OCI-LY1 (cell line): ENCODE measurements around the gene FSHB.

Source experiments
- H2AFZ ChIP-seq: fragments of 200-600 bp; sonication (generic), shearing (Covaris generic); 2 replicates; pipeline ENCODE4 v1.6.0; 2014; ENCODE audit warnings: antibody characterized with exemption, mild to moderate bottlenecking, low read length
- H3F3A ChIP-seq: fragments of 200-600 bp; sonication (generic), shearing (Covaris generic); 2 replicates; pipeline ENCODE4 v1.6.0; 2014; ENCODE audit warnings: mild to moderate bottlenecking, antibody characterized with exemption, low read length, moderate library complexity; ENCODE audit not compliant: insufficient read depth
- H3K27ac ChIP-seq: fragments of 200-600 bp; sonication (generic); 2 replicates; pipeline ENCODE4 v1.5.1; 2014; ENCODE audit warnings: low read length, mixed run types, mild to moderate bottlenecking, low read depth; ENCODE audit not compliant: poor library complexity, severe bottlenecking
- H3K27me3 ChIP-seq: fragments of 200-600 bp; sonication (generic); 2 replicates; pipeline ENCODE4 v1.6.0; 2014; ENCODE audit warnings: antibody characterized with exemption, mild to moderate bottlenecking, low read length, moderate library complexity; ENCODE audit not compliant: insufficient read depth
- H3K36me3 ChIP-seq: fragments of 200-600 bp; sonication (generic); 2 replicates; pipeline ENCODE4 v1.6.1; 2014; ENCODE audit warnings: mild to moderate bottlenecking, antibody characterized with exemption, low read length, moderate library complexity, mixed read lengths; ENCODE audit not compliant: insufficient read depth
- H3K4me1 ChIP-seq: fragments of 200-600 bp; sonication (generic); 2 replicates; pipeline ENCODE4 v1.5.1; 2014; ENCODE audit warnings: mild to moderate bottlenecking, low read length, moderate library complexity; ENCODE audit not compliant: insufficient read depth, severe bottlenecking
- H3K4me2 ChIP-seq: fragments of 200-600 bp; sonication (generic), shearing (Covaris generic); 2 replicates; pipeline ENCODE4 v1.6.1; 2014; ENCODE audit warnings: low read length
- H3K4me3 ChIP-seq: fragments of 200-600 bp; sonication (generic); 2 replicates; pipeline ENCODE4 v1.5.1; 2014; ENCODE audit warnings: low read length, low read depth, mild to moderate bottlenecking, mixed read lengths; ENCODE audit not compliant: poor library complexity, severe bottlenecking
- H3K79me2 ChIP-seq: fragments of 200-600 bp; shearing (Covaris generic); 2 replicates; pipeline ENCODE4 v1.6.1; 2016; ENCODE audit warnings: mixed run types, low read length, mixed read lengths; ENCODE audit not compliant: insufficient read depth
- H3K9ac ChIP-seq: fragments of 200-600 bp; sonication (generic), shearing (Covaris generic); 2 replicates; pipeline ENCODE4 v1.6.1; 2014; ENCODE audit warnings: mild to moderate bottlenecking, low read length, mixed read lengths
- H3K9me2 ChIP-seq: fragments of 200-600 bp; sonication (generic), shearing (Covaris generic); 2 replicates; pipeline ENCODE4 v1.6.1; 2014; ENCODE audit warnings: low read depth, mild to moderate bottlenecking, low read length, mixed read lengths
- H3K9me3 ChIP-seq: fragments of 200-600 bp; shearing (Covaris generic); 2 replicates; pipeline ENCODE4 v1.6.1; 2014; ENCODE audit warnings: low read length, mixed read lengths
- H4K20me1 ChIP-seq: fragments of 200-600 bp; sonication (generic), shearing (Covaris generic); 2 replicates; pipeline ENCODE4 v1.6.0; 2016; ENCODE audit warnings: mild to moderate bottlenecking, low read length; ENCODE audit not compliant: insufficient read depth
- CTCF ChIP-seq: fragments of 200-600 bp; sonication (generic), shearing (Covaris generic); IDR thresholded peaks from 2 replicates; pipeline ENCODE4 v1.5.1; 2017; ENCODE audit warnings: mild to moderate bottlenecking, antibody characterized with exemption, low read length, moderate library complexity, mixed read lengths
- EZH2 ChIP-seq: fragments of 200-600 bp; sonication (generic), shearing (Covaris generic); IDR thresholded peaks from 2 replicates; pipeline ENCODE4 v1.8.0; 2017; ENCODE audit warnings: borderline replicate concordance, mixed run types, mild to moderate bottlenecking, antibody characterized with exemption, low read length, moderate library complexity, mixed read lengths

The FSHB gene

GRCh38 chr11:30254307-30255298 lies 23.8 kb downstream of the FSHB start:
- no peak overlapping the region for H3K9ac ChIP-seq
- no peaks in the 10 kb centered on the region for H3K79me2 ChIP-seq
- H3K9me2 ChIP-seq: no peaks in the 10 kb centered on the region
- no peak overlapping the region for H2AFZ ChIP-seq
- H3K9me3 ChIP-seq: no peaks in the 10 kb centered on the region
- H3K27me3 ChIP-seq: no peaks in the 10 kb centered on the region
- H3K4me2 ChIP-seq: no peak overlapping the region
- H4K20me1 ChIP-seq: no peaks in the 10 kb centered on the region
- no peaks in the 10 kb centered on the region for H3F3A ChIP-seq
- H3K4me1 ChIP-seq: no peaks in the 10 kb centered on the region
- no peak overlapping the region for H3K4me3 ChIP-seq
- no peaks in the 10 kb centered on the region for H3K36me3 ChIP-seq
- TF ChIP-seq CTCF (no peak), EZH2 (no peak)
- no peak overlapping the region for H3K27ac ChIP-seq

- Histone ChIP-seq H3K4me2 (no peak overlapping the region), H3K4me1 (no peaks in the 10 kb centered on the region), H3K79me2 (no peaks in the 10 kb centered on the region), H3K27ac (no peak overlapping the region), H3K27me3 (no peaks in the 10 kb centered on the region), H3K9ac (no peak overlapping the region), H3K4me3 (no peak overlapping the region), H3K9me3 (no peaks in the 10 kb centered on the region), H4K20me1 (no peaks in the 10 kb centered on the region), H3F3A (no peaks in the 10 kb centered on the region), H3K36me3 (no peaks in the 10 kb centered on the region), H3K9me2 (no peaks in the 10 kb centered on the region), H2AFZ (no peak overlapping the region)
- TF ChIP-seq CTCF (no peak), EZH2 (no peak)
Measured at GRCh38 chr11:30255637-30256036, 24.8 kb downstream of the FSHB start.

- no peaks in the 10 kb centered on the region for H3K9me3 ChIP-seq
- H3K4me3 ChIP-seq: no peak overlapping the region
- no peak overlapping the region for H2AFZ ChIP-seq
- TF ChIP-seq EZH2 (no peak), CTCF (no peak)
- H3K27me3 ChIP-seq: no peaks in the 10 kb centered on the region
- no peak overlapping the region for H3K9ac ChIP-seq
- H3K4me2 ChIP-seq: no peak overlapping the region
- no peaks in the 10 kb centered on the region for H4K20me1 ChIP-seq
- no peaks in the 10 kb centered on the region for H3K79me2 ChIP-seq
- no peaks in the 10 kb centered on the region for H3K4me1 ChIP-seq
- no peak overlapping the region for H3K27ac ChIP-seq
- no peaks in the 10 kb centered on the region for H3F3A ChIP-seq
- H3K36me3 ChIP-seq: no peaks in the 10 kb centered on the region
- no peaks in the 10 kb centered on the region for H3K9me2 ChIP-seq
Measured at GRCh38 chr11:30257058-30257457, 26.2 kb downstream of the FSHB start.
